Adipose tissue (tissue), 3 donors: ENCODE data around the gene RNF4. TPM values are rescaled to one million over a fixed set of nuclear protein-coding genes. Genes with fewer than 3 reads are reported as not detected.
"Not testable (repeated sequence)": the region's sequence is repeated elsewhere in the genome, so short reads cannot be mapped to it uniquely, and the experiment has no call there.

Experiments used
- H3K27ac ChIP-seq: one replicate; pipeline ENCODE4 v1.5.1; 2013; ENCODE audit warnings: low read depth, low read length
- WGBS, 3 donors: extraction: QIAGEN DNeasy Blood & Tissue Kit; methylation state at CpG; one replicate each; pipeline ENCODE4 v1.1.7; 2013; 5-methylcytosine and 5-hydroxymethylcytosine counted together
- polyA plus RNA-seq, 3 donors: library from polyadenylated mRNA; stranded (reverse); fragments of 200-250 nt; gene quantifications; one replicate each; pipeline ENCODE4 v1.2.3, GENCODE V29; 2013
- donor health status: healthy with polysubstance abuse.
- donor health status: Bipolar disorder and iron deficiency.
- donor health status: healthy.

RNF4 gene
- polyA plus RNA-seq, 3 donors, result 17.7 to 24.4 (median 22.6) TPM

- no peak overlapping the region for H3K27ac ChIP-seq
- WGBS, 3 donors, result 92 to 97% (median 93%) methylated on average over 4 of the region's 4 CpGs
These were observed 38.4 kb downstream of the RNF4 start for GRCh38 chr4:2507259-2507658.

DNA sequence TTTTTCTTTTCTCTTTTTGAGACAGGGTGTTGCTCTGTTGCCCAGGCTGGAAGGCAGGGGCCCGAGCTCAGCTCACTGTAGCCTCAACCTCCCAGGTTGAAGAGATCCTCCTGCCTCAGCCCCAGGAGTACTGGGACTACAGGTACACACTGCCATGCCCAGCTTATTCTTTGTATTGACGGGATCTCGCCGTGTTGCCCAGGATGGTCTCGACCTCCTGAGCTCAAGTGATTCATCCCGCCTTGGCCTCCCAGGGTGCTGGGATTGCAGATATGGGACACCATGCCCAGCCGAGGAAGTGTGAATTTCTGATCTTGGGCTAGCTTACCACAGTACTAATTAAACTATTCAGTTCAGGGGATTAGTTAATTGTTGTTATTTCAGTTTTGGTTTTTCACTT is 38.9 kb downstream of the RNF4 start:
- H3K27ac ChIP-seq, result no peak overlapping the region
- 91 to 94% (median 93%) methylated on average over 7 of the region's 7 CpGs for WGBS, 3 donors

DNA sequence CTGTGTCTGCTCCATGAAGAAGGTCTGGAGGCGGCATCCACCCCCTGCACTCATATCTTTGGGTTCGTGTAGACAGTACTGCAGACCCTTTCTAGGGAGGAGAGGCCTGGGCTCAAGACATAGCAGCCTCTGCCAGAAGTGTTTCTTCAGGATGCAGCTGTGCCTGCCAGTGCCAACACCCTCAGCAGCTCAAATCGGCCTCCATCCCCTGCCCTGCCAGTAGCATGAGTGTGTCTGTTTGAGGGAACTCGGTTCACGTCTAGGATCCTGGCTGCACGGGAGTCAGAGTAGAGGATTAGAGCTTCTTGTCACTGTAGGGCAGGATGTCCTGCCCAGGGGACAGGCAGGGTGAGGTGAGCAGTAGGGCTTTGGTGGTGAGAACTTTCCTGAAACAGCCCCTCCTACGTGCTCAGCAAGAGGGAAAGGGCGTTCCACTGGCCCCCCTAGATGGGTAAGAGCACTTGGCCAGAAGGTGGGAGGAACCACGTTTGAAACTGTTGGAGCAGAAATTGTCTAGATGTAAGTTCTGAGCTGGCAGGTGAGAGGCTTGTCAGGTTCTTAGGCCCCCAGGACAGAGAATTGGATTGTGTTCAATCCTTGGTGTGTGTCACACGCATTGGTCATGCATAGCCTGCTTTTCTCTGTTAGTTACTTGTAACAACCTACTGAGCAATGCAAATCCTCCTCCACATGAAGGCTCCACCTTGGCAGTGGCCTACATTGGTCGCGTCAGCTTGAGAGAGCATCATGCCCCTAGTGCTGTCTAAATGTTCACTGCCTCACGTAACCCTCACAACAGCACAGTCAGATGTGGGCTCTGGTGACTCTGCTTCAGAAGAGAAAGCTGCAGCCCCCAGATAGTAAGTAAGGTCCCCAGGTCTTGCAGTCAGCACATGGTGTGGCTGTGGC is 41.7 kb downstream of the RNF4 start:
- 86 to 87% (median 87%) methylated on average over 13 of the region's 13 CpGs for WGBS, 3 donors
- no peak overlapping the region for H3K27ac ChIP-seq

- 68 to 81% (median 72%) methylated on average over 9 of the region's 9 CpGs for WGBS, 3 donors
- H3K27ac ChIP-seq, result no peak overlapping the region
These were observed 42.8 kb downstream of the RNF4 start for GRCh38 chr4:2511645-2512131.

GRCh38 chr4:2512396-2513135 is 43.7 kb downstream of the RNF4 start:
- H3K27ac ChIP-seq, result no peak overlapping the region
- WGBS, 3 donors, result 89 to 96% (median 93%) methylated on average over 15 of the region's 15 CpGs

DNA sequence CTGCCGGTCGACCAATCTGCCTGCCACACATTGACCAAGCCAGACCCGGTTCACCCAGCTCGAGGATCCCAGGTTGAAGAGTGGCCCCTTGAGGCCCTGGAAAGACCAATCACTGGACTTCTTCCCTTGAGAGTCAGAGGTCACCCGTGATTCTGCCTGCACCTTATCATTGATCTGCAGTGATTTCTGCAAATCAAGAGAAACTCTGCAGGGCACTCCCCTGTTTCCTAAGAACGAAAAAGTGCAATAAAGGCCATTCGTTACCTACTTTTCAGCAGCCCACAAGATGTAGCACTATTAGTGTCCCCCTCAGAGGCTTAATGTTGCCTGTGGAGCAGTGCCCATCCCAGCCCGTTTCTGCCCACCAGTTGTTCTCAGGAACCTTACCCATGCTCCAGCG is 45.3 kb downstream of the RNF4 start:
- not testable (repeated sequence) for H3K27ac ChIP-seq
- WGBS, 3 donors, result 86 to 91% (median 86%) methylated on average over 7 to 9 of the region's 9 CpGs

DNA sequence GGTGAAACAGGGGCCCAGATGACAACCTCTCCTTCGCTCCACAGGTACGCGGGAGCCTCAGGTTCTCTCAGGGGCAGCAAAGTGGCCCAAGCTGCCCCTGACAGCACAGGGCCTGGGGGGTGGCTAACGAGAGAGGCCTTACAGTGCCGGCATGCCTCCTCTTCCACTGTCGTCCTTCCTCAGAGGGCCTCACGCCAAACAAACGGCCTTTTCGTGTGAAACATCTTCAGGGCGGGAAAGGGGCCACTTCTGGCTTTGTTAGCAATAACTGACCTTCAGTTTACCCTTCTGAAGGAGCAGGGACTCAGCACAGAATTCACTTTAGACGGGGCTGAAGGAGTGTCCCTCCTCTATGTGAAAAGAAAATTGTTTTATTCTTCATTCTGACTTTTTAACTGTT is 46.0 kb downstream of the RNF4 start:
- not testable (repeated sequence) for H3K27ac ChIP-seq
- 72 to 82% (median 79%) methylated on average over 11 of the region's 11 CpGs for WGBS, 3 donors

DNA sequence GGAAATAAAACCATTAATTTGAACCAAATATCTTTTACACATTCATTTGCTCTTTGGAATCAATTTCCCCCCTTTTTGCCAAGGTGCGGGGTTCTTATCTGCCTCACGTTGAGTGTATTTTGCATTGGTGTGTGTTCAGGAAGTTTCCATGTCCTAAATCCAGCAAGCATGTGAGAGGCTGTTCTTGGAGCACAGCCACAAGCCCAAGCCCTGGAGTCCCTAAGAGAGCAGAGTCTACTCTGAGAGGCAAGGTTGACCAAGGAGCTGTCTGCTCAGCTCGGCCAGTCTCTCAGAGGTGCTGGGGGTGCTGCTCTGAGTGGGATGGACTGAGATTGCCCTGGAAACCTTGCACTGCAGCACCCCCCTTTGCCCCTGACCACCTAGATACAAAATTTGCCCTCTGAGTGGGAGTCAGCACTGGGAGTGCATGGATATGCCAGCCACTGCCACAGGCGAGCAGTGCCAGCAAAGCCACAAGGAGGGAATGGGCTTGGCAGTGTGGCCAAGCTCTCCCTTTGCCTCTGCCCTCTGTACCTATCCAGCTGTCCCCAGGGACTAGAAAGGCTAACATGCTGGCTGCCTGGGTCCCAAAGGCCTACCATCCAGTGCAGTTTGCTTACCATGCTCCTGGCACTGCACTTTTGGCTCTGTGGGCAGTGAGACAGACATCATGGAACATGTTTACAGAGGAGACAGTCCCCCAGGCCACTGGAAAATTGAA is 47.1 kb downstream of the RNF4 start:
- WGBS, 3 donors, result 40 to 60% (median 51%) methylated on average over 4 of the region's 4 CpGs
- H3K27ac ChIP-seq, result no peak overlapping the region

GRCh38 chr4:2516635-2517034 is 47.7 kb downstream of the RNF4 start:
- WGBS, 3 donors, result 88 to 95% (median 94%) methylated on average over 2 of the region's 2 CpGs

GRCh38 chr4:2526559-2526958 is 57.7 kb downstream of the RNF4 start:
- no peak overlapping the region for H3K27ac ChIP-seq
- WGBS, 3 donors, result 92 to 96% (median 95%) methylated on average over 9 of the region's 9 CpGs

More at GRCh38 chr4:2516635-2517034, 47.7 kb downstream of the RNF4 start:
- H3K27ac ChIP-seq, result no peak overlapping the region

GRCh38 chr4:2534904-2535375 is 66.0 kb downstream of the RNF4 start:
- H3K27ac ChIP-seq, result no peak overlapping the region
- 59 to 74% (median 60%) methylated on average over 5 of the region's 5 CpGs for WGBS, 3 donors

GRCh38 chr4:2535376-2536192 is 66.7 kb downstream of the RNF4 start:
- H3K27ac ChIP-seq, result peak overlapping the region; percentile 48
- WGBS, 3 donors, result 2 to 5% (median 2%) methylated on average over 62 to 77 of the region's 77 CpGs

GRCh38 chr4:2536193-2537010 is 67.5 kb downstream of the RNF4 start, which contains the start of gene FAM193A:
Gene FAM193A (plus strand): TSS chr4:2536647. CDS start chr4:2536916, 269 bp downstream.
- WGBS, 3 donors, result 0 to 1% (median 1%) methylated on average over 31 to 101 of the region's 106 CpGs
- peak within 1 kb of the TSS; percentile 65 for H3K27ac ChIP-seq

DNA sequence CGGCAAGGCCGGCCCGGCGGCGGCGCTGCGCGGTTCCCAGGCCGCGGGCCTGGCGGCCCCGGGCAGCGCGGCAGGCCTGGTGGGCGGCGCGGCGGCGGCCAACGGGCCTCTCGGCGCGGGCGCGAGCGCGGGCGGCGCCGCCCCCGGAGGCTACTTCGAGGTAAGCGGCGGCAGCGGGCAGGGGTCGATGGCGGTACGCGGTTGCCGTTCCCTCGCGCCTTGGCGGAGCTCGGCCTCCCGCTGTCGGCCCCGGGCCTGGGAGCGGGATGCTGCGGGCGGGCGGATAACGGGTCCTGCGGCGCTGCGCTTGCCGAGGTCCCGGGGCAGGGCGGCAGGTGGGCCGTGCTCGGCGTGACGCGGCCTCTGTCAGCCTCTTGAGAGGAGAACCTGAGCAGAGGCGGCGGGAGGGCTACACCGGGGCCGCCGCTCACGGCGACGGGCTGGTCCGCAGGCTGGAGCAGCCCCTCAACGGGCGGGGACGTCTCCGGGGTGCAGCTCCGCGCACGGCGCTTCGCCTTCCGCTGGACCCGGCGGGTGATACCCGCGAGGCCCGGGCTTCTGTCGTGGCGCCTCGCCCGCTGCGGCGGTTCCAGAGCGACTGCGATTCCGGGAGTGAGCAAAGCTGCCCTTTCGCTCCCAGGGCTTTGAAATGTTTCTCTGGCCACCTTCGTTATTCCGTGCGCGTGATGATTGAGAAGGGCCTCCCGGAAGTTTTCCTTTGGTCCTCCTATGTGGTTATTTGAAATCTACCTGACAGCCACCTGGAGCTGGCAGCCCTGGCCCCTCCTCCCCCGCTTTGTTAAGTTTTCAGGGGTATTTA is 68.3 kb downstream of the RNF4 start:
- 0 to 1% (median 0%) methylated on average over 59 to 103 of the region's 103 CpGs for WGBS, 3 donors

GRCh38 chr4:2543580-2544191 is 74.8 kb downstream of the RNF4 start:
- 75 to 94% (median 92%) methylated on average over 10 of the region's 10 CpGs for WGBS, 3 donors
- H3K27ac ChIP-seq, result not testable (repeated sequence)

More for the DNA sequence above, 68.3 kb downstream of the RNF4 start:
- H3K27ac ChIP-seq, result peak overlapping the region; percentile 65
